ENCODE results near the gene ARFGAP3.
"Not testable (repeated sequence)": the region's sequence is repeated elsewhere in the genome, so short reads cannot be mapped to it uniquely, and the experiment has no call there.

ARFGAP3 gene

DNA sequence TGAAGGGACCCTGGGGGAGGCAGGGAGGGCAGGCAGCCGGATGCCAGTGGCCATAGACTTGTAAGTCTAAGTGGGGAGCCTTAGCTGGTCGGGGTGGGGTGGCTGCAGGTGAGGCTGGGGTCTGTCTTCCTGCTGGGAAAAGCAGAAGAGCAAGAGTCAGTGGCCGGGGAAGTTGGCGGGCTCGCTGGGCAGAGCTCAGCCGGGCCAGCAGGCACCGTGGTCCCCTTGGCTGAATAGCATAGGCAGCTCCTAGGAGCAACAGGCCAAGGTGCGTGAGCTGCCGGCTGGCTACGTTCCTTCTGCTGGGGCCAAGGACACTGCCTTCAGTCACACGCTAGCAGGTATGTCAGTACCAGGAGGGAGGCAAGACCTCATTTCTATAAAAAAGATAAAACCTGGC, 68.6 kb downstream of the ARFGAP3 start:
- no peak overlapping the region for H3K4me3 ChIP-seq (ENCODE audit: low read depth, low read length)
- TF ChIP-seq, protein P1, sequence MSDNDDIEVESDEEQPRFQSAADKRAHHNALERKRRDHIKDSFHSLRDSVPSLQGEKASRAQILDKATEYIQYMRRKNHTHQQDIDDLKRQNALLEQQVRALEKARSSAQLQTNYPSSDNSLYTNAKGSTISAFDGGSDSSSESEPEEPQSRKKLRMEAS (IDR thresholded peaks at IDR 0.05; ENCODE audit: low read depth, low read length), result no peak
- DNase-seq (ENCODE audit: low read depth), result no peak

DNA sequence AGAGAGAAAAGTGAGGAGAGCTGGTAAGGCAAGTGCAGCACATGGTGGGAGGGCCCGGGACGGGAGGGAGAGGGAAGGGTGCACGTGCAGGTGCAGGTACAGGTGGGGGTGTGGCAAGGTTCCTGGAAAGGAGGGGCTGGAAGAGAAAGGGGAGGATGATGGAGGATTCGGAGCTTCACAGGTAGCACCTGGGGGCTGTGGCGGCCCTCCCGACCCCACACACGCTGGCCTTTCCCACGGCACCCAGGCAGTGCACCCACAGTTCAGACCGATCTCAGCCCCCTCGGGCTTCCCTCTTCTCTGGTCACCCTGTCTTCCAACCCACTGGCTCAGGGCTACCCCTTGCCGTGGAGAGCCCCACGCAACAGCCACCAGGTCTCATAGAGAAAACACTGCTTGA, 69.1 kb downstream of the ARFGAP3 start:
- no peak for DNase-seq (ENCODE audit: low read depth)
- TF ChIP-seq MYC (IDR thresholded peaks at IDR 0.05; ENCODE audit: low read depth, low read length) (no peak), POLR2A (IDR thresholded peaks at IDR 0.05; ENCODE audit: extremely low read depth, insufficient read length) (no peak)
- TF ChIP-seq, protein P2, sequence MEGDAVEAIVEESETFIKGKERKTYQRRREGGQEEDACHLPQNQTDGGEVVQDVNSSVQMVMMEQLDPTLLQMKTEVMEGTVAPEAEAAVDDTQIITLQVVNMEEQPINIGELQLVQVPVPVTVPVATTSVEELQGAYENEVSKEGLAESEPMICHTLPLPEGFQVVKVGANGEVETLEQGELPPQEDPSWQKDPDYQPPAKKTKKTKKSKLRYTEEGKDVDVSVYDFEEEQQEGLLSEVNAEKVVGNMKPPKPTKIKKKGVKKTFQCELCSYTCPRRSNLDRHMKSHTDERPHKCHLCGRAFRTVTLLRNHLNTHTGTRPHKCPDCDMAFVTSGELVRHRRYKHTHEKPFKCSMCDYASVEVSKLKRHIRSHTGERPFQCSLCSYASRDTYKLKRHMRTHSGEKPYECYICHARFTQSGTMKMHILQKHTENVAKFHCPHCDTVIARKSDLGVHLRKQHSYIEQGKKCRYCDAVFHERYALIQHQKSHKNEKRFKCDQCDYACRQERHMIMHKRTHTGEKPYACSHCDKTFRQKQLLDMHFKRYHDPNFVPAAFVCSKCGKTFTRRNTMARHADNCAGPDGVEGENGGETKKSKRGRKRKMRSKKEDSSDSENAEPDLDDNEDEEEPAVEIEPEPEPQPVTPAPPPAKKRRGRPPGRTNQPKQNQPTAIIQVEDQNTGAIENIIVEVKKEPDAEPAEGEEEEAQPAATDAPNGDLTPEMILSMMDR (IDR thresholded peaks at IDR 0.05; ENCODE audit: low read depth, low read length), result no peak
- TF ChIP-seq, protein P1 (IDR thresholded peaks at IDR 0.05; ENCODE audit: low read depth, low read length), result no peak
- H3K4me3 ChIP-seq (ENCODE audit: low read depth, low read length), result no peak overlapping the region

DNA sequence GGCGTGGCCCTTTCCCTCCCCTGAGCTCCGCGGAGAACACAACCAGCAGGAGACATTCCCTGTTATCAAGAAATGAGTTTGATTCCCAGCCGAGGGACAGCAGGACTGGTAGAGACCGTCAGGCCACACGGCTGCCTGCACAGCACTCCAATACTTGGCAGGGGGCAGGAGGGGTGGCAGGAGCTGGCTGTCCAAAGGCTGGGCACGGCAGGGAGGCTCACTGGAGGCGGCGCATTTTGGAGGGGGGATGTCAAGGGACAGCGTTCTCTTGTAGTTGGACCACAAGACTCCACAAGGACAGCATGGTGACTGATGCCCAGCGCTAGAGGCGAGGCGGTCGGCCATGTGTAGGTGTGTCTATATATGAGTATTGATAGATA, 69.7 kb downstream of the ARFGAP3 start:
- no peak overlapping the region for H3K4me3 ChIP-seq (ENCODE audit: low read depth, low read length)
- TF ChIP-seq, protein P1 (IDR thresholded peaks at IDR 0.05; ENCODE audit: low read depth, low read length), result no peak
- TF ChIP-seq, protein P2 (IDR thresholded peaks at IDR 0.05; ENCODE audit: low read depth, low read length), result no peak
- TF ChIP-seq POLR2A (IDR thresholded peaks at IDR 0.05; ENCODE audit: extremely low read depth, insufficient read length) (no peak), MYC (IDR thresholded peaks at IDR 0.05; ENCODE audit: low read depth, low read length) (no peak)
- no peak for DNase-seq (ENCODE audit: low read depth)

DNA sequence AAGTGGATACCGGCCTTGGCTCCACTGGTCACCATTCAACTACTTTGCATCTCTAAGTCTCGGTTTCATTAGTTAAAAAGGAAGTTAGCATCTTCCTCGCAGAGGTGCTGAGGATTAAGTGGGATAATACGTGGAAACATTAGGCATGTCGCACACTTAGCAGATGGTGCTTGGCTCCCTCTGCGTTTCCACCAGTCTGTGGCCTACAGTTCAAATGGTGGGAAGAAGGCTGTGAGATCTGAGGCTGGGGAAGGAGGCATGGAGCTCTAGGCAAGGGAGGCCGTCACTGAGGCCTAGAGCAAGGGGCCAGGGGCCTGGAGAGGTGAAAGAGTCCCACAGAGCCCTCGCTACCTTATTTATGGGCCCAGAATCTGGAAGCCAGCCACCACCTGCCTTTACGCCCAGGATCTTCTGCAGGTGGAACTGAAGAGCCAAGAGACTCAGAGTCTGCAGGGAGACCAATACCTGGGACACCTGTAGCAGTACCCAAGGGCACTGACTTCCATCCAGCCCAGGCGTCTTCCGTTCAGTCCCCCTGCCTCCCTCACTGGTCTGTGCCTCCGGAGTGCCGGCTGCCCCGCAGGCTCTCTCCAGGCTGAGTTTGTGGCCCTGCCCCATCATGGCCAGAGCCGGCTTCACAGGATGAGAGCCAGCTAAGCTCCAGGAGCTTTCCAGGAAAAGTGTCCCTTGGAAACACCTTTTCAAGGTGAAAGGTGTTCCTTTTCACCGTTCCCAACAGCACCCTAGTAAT, 70.3 kb downstream of the ARFGAP3 start:
- TF ChIP-seq, protein P2 (IDR thresholded peaks at IDR 0.05; ENCODE audit: low read depth, low read length), result no peak
- TF ChIP-seq, protein P1 (IDR thresholded peaks at IDR 0.05; ENCODE audit: low read depth, low read length), result no peak
- TF ChIP-seq POLR2A (IDR thresholded peaks at IDR 0.05; ENCODE audit: extremely low read depth, insufficient read length) (no peak), MYC (IDR thresholded peaks at IDR 0.05; ENCODE audit: low read depth, low read length) (no peak)
- no peak overlapping the region for H3K4me3 ChIP-seq (ENCODE audit: low read depth, low read length)
- no peak for DNase-seq (ENCODE audit: low read depth)

DNA sequence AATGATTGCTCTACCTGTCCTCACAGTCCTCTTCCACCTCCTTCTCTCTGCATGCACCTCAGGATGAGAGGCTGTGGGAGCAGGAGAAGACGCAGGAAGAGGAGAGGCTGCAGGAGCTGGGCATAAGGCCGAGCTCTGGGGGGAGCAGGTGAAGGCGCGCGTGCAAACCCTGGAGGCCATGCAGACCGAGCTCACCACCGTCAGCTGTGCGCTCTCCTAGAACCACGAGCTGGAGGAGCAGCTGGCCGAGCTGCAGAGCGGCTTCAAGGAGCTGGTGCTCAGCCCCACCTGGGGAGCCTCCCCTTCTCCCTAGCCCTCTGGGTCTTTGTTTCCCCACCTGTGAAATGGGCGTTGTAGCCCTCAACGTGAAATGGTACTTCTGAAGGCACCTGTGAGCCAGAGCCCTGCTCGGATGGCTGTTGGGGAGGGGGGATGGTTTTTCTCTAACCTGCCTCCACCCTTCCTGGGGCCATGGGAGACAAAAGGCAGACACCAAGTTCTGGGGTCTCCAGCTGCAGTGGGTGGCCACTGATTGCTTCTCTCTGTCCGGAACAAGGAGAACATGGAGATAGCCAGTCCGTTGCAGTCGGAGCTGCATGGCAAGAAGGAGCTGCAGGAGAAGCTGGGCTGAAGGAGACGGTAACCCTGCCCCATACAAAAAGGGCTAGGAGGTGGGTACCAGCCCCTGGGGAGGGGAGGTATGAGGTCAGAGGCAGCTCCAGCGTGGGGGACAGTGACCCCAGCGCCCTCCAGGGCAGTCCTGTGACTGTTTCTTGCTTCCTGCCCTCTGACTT, 71.2 kb downstream of the ARFGAP3 start:
- TF ChIP-seq MYC (IDR thresholded peaks at IDR 0.05; ENCODE audit: low read depth, low read length) (no peak), POLR2A (IDR thresholded peaks at IDR 0.05; ENCODE audit: extremely low read depth, insufficient read length) (no peak)
- TF ChIP-seq, protein P1 (IDR thresholded peaks at IDR 0.05; ENCODE audit: low read depth, low read length), result no peak
- TF ChIP-seq, protein P2 (IDR thresholded peaks at IDR 0.05; ENCODE audit: low read depth, low read length), result no peak
- DNase-seq (ENCODE audit: low read depth), result no peak

DNA sequence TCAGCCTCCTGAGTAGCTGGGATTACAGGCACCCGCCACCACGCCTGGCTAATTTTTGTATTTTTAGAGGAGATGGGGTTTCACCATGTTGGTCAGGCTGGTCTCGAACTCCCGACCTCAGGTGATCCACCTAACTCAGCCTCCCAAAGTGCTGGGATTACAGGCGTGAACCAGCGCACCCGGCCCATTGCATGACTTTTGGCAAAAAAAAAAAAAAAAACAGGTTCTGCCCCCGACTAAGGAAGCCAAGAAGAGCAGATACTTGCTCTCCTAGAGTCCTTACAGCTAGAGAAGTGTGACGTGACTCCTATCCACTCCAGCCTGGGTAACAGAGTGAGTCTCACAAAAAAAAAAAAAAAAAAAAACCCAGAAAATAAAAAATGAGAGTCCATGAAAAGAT, 74.8 kb downstream of the ARFGAP3 start:
- DNase-seq (ENCODE audit: low read depth); H3K4me3 ChIP-seq (ENCODE audit: low read depth, low read length): not testable (repeated sequence)

More for the DNA sequence above, 71.2 kb downstream of the ARFGAP3 start:
- H3K4me3 ChIP-seq (ENCODE audit: low read depth, low read length), result no peak overlapping the region

Data from NB4 (cell line).